ENCODE measurements around the gene HHIP.

GRCh38 chr4:144734522-144734921 is 88.6 kb downstream of the HHIP start:
- TF ChIP-seq CTCF (IDR thresholded peaks at IDR 0.05 in 2 of 3, conservative IDR thresholded peaks at IDR 0.05 in 1 of 3; ENCODE audit: insufficient read depth in 2 of 3, low read depth in 1 of 3, low read length in 3 of 3) = no peak
- no peak for TF ChIP-seq REST (IDR thresholded peaks at IDR 0.05; ENCODE audit: borderline replicate concordance)
- no peak for TF ChIP-seq REST (CRISPR knock-in tag; IDR thresholded peaks at IDR 0.05; ENCODE audit: low read depth)
- TF ChIP-seq MAZ (CRISPR knock-in tag; conservative IDR thresholded peaks at IDR 0.05 in 1 of 2, IDR thresholded peaks at IDR 0.05 in 1 of 2) = no peak
- TF ChIP-seq MAX (CRISPR knock-in tag; IDR thresholded peaks at IDR 0.05) = no peak
